Lung microvascular endothelial cell (primary cell): ENCODE data around the gene UQCRC1. TPM values are rescaled to one million over a fixed set of nuclear protein-coding genes. Genes with fewer than 3 reads are reported as not detected.

Experiments used
- DNase-seq, 2 donors: peaks; one replicate each; pipeline versions ENCODE4 v3.0.0 to v3.0.0-alpha.2; 2010; ENCODE audit warnings: low read depth in 2 of 2
- total RNA-seq: library from RNA; depleted of rRNA; stranded (reverse); fragments of >200 nt; gene quantifications from 2 replicates; pipeline ENCODE4 v1.2.1, GENCODE V29; 2014

The UQCRC1 gene
- total RNA-seq, 1 donor from 2014 or later = 187 TPM

GRCh38 chr3:48572517-48572916 is 36.9 kb downstream of the UQCRC1 start:
- DNase-seq = no peak

- no peak for DNase-seq
Observed at GRCh38 chr3:48571938-48572337, 37.5 kb downstream of the UQCRC1 start.

DNA sequence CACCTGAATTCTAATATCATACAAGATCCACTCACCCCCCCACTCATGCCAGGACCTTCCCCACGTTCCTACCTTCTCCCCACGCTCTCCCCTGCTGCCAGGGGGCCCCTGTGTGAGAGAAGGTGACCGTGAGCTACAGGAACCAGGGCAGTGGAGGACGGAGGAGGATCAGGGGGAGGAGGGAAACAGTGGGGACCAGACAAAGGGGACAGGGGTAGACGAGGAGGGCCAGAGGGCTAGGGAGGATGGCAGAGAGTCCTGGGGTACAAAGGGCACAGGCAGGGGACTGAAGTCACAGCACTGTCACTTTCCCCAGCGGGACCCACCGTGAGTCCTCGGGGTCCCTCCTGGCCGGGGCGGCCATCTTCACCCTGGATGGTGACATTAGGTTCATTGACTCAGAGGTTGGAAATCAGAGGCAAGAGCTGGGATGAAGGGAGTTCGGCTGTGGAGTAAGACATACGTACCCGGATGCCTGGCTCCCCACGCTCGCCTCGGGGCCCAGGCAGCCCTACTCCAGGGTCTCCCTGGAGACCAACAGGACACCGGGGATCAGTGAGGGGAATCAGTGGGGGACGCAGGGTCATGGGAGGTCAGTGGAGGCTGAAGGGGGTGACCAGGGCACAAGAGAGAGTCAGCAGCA is 39.5 kb downstream of the UQCRC1 start:
- no peak for DNase-seq

DNA sequence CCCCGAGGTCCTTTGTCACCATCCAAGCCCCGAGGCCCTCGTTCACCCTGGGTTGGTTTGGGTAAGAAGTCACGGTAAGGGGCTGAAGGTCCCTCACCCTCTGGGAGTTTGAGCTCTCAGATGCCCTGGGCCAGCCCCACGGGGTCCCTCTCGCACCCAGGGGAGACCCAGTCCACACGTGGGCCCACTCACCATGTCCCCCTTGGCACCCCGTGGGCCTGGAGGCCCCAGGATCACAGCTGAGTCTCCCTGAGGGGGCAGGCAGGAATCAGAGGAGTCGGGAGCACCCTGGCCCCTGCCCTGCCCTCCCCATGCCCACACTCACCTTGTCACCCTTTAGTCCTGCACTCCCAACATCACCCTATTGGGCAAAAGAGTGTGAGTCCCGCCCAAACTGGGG is 40.0 kb downstream of the UQCRC1 start:
- DNase-seq = no peak

DNA sequence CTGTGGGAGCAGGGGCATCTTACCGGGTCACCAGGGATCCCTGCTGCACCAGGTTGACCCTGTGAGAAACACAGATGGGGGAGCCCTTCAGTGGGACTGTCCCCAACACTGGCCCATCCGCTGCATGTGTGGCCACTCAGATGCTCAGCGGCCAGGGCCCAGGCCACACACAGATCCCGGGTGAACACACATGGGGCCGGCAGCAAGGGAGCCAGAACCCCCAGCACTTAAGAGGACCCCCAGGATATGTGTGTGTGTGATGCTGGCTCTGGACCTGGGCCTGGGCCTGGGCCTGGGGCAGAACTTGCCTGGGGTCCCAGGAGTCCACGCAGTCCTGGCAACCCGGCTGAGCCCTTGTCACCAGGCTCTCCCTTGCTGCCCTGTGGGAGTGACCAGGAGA is 41.0 kb downstream of the UQCRC1 start:
- no peak for DNase-seq

DNA sequence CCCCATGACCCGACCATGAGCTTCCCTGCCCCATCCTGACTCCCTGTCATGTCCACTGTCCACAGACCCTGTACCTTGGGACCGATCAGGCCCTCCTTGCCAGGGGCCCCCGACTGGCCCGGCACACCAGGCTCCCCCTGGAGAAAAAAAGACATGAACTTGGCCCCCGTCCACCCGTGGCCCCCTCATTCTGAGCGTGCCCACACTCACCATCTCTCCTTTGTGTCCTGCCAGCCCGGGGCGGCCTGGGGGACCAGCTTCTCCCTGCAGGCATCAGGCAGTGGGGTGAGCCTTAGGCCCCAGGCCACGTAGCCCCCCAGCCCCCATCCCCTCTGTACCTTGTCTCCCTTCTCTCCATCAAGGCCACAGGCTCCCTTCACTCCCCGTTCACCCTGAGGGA is 41.9 kb downstream of the UQCRC1 start:
- DNase-seq = no peak

- no peak for DNase-seq
Observed at GRCh38 chr3:48567090-48567489, 42.4 kb downstream of the UQCRC1 start.

GRCh38 chr3:48566401-48566760 is 43.1 kb downstream of the UQCRC1 start:
- DNase-seq = no peak

- peak in 1 of 2 donors; percentile 50 for DNase-seq
Observed at GRCh38 chr3:48565591-48566400, 43.6 kb downstream of the UQCRC1 start.

GRCh38 chr3:48565186-48565585 is 44.3 kb downstream of the UQCRC1 start:
- DNase-seq = no peak

- no peak for DNase-seq
Observed at GRCh38 chr3:48564667-48565066, 44.8 kb downstream of the UQCRC1 start.

GRCh38 chr3:48564022-48564421 is 45.4 kb downstream of the UQCRC1 start:
- peak; percentile 80 to 82 for DNase-seq

DNA sequence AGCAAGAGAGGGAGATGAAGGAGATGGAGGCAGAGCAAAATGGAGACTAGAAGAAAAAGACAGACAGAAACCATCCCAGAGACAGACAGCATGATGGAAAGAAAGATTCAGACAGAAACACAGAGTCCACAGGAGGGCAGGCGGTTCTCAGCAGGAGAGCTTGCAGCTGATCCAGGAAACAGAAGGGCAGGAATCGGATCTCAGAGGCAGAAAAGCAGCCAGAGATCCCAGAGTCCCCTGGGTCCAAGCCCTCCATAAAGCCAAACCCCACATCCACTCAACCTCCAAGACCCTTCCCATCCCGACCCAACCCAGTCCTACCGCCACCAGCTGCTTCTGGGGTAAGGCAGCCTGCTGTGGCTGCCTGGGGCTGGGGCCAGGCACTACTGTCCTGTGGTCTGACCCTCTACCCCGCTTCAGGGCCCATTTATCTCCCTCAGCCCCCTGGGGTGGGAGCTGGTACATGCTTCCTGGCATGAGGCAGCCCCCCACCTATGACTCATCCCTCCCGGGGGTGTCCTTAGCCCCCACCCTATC is 46.0 kb downstream of the UQCRC1 start, which contains the start of gene UCN2:
Gene UCN2 (minus strand): TSS at position 400 of the 537 bp plus-strand sequence. CDS start 657 bp downstream, outside the sequence.
- peak; percentile 21 to 33 for DNase-seq

- DNase-seq = no peak
Observed at GRCh38 chr3:48562367-48563095, 46.9 kb downstream of the UQCRC1 start.

- DNase-seq = peak; percentile 25 to 37
Observed at GRCh38 chr3:48561045-48561736, 48.3 kb downstream of the UQCRC1 start.

DNA sequence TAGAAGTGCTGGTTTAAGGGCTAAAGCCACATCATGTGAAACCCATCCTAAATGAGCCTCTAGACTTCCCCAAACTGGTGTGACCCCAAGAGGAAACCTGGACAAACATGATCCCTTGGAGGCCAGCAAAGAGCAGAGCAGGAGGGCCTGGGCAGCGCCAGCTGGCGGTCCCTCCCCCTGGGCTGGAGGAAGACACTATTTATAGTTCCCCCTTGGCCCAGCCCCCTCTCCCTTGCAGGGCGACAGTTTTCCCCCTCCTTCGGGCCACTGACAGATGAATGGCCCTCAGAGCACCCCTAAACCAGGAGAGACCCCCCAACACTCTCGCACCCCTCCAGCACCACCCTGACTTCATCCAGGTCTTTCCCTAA is 48.8 kb downstream of the UQCRC1 start:
- DNase-seq = no peak

GRCh38 chr3:48558493-48559134 is 50.8 kb downstream of the UQCRC1 start:
- DNase-seq = no peak

GRCh38 chr3:48556796-48557626 is 52.4 kb downstream of the UQCRC1 start, which contains the start of gene PFKFB4:
Gene PFKFB4 (minus strand): TSS chr3:48556803. CDS start chr3:48556777, 26 bp downstream.
- peak; percentile 98 to 99 for DNase-seq

DNA sequence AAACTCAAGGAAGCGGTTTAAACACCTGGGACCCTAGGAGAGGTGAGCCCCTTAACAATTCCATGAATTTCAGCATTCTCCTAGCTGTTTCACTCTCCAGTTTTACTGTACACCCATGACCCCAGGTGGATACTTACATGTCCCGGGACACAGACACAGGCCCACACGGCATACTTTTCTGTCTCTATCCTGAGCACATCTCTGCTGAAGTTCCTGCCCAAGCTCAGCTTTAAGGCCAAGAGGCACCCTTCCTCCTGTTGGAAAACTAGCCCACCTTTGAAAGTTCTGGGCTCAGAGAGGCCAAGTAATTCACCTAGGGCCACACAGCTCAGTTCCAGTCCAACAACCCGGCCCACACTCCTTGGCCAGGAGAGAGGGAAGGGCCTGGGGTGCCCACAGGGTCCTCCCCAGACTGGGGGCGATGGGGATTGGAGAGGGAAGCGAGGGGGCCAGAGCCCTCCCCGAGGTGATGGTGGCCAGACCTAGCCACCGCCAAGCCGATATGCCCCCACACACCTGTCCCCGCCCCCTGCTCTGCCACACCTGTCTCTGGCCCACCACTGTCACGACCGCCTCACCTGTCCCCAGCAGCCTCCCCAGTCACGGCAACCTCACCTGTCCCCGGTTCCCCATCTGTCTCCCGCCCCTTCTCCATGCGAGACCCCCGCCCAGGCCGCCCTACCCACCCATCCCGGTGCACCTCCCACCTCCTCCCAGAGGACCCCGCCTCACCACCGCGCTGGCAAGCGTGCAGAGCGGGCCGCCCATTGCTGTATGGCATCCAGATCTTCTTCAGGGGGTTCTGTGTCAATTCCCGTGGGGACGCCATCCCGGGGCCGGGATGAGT is 53.3 kb downstream of the UQCRC1 start:
- no peak for DNase-seq
